Measurements from ENCODE around the gene TCIRG1.
"Not testable (repeated sequence)": the region's sequence is repeated elsewhere in the genome, so short reads cannot be mapped to it uniquely, and the experiment has no call there.

- TF ChIP-seq CTCF, POLR2A (IDR thresholded peaks at IDR 0.05): not testable (repeated sequence)
Measured at GRCh38 chr11:67990546-67991346, 48.1 kb upstream of the TCIRG1 start.
